ENCODE results near the gene NMRK2. TPM values are rescaled to one million over a fixed set of nuclear protein-coding genes. Genes with fewer than 3 reads are reported as not detected.

The NMRK2 gene
- total RNA-seq, 4 donors from 2014 or later: 0.69 to 8.6 (median 7.3) TPM; not detected in 1

- no peak for ATAC-seq
- peak overlapping the region in 3 of 4 donors; percentile 93 to 96 (median 94) for H3K27ac ChIP-seq
- TF ChIP-seq EP300 (IDR thresholded peaks at IDR 0.05): no peak
- TF ChIP-seq, protein P1, sequence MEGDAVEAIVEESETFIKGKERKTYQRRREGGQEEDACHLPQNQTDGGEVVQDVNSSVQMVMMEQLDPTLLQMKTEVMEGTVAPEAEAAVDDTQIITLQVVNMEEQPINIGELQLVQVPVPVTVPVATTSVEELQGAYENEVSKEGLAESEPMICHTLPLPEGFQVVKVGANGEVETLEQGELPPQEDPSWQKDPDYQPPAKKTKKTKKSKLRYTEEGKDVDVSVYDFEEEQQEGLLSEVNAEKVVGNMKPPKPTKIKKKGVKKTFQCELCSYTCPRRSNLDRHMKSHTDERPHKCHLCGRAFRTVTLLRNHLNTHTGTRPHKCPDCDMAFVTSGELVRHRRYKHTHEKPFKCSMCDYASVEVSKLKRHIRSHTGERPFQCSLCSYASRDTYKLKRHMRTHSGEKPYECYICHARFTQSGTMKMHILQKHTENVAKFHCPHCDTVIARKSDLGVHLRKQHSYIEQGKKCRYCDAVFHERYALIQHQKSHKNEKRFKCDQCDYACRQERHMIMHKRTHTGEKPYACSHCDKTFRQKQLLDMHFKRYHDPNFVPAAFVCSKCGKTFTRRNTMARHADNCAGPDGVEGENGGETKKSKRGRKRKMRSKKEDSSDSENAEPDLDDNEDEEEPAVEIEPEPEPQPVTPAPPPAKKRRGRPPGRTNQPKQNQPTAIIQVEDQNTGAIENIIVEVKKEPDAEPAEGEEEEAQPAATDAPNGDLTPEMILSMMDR (IDR thresholded peaks at IDR 0.05): no peak
- no peak for TF ChIP-seq POLR2A (IDR thresholded peaks at IDR 0.05)
- no peak for TF ChIP-seq POLR2AphosphoS5 (IDR thresholded peaks at IDR 0.05)
- peaks cover 4 to 71% of the 10 kb centered on the region in 2 donors for H3K36me3 ChIP-seq
- H3K4me3 ChIP-seq: no peak overlapping the region
- peaks cover 6 to 74% (median 27%) of the 10 kb centered on the region in 3 donors for H3K4me1 ChIP-seq
- H3K9me3 ChIP-seq: no peaks in the 10 kb centered on the region
- no peaks in the 10 kb centered on the region for H3K27me3 ChIP-seq
- 75% methylated on average over 11 of the region's 39 CpGs; no CpG with 5 or more reads in 1 of the 2 donors for WGBS, 2 donors (ENCODE audit: low coverage in 1 of 2)
Observed at GRCh38 chr19:3981736-3982681, 49.1 kb downstream of the NMRK2 start.

- ATAC-seq: no peak
- H3K4me3 ChIP-seq: peak overlapping the region in 1 of 2 donors; percentile 94
- no peaks in the 10 kb centered on the region for H3K9me3 ChIP-seq
- H3K4me1 ChIP-seq: peaks cover 6 to 76% (median 34%) of the 10 kb centered on the region in 3 donors
- TF ChIP-seq, protein P1 (IDR thresholded peaks at IDR 0.05): no peak
- TF ChIP-seq POLR2AphosphoS5 (IDR thresholded peaks at IDR 0.05) (no peak), EP300 (IDR thresholded peaks at IDR 0.05) (no peak)
- WGBS, 2 donors (ENCODE audit: low coverage in 1 of 2): 40% methylated on average over 2 of the region's 40 CpGs; no CpG with 5 or more reads in 1 of the 2 donors
- peak overlapping the region in 3 of 4 donors; percentile 93 to 96 (median 94) for H3K27ac ChIP-seq
- peaks cover 4 to 62% of the 10 kb centered on the region in 2 donors for H3K36me3 ChIP-seq
- H3K27me3 ChIP-seq: no peaks in the 10 kb centered on the region
Observed at GRCh38 chr19:3982701-3983541, 50.1 kb downstream of the NMRK2 start.

- ATAC-seq: no peak
- Histone ChIP-seq H3K9me3 (no peaks in the 10 kb centered on the region), H3K27me3 (no peaks in the 10 kb centered on the region), H3K27ac (peak overlapping the region in 3 of 4 donors; percentile 93 to 96 (median 94)), H3K36me3 (peaks cover 4 to 56% of the 10 kb centered on the region in 2 donors), H3K4me3 (peak overlapping the region in 1 of 2 donors; percentile 94), H3K4me1 (peaks cover 6 to 82% (median 34%) of the 10 kb centered on the region in 3 donors)
- WGBS, 2 donors (ENCODE audit: low coverage in 1 of 2): 14 to 71% methylated on average over 2 to 5 of the region's 7 CpGs
- TF ChIP-seq, protein P1 (IDR thresholded peaks at IDR 0.05): no peak
- TF ChIP-seq POLR2A (IDR thresholded peaks at IDR 0.05) (no peak), EP300 (IDR thresholded peaks at IDR 0.05) (no peak), POLR2AphosphoS5 (IDR thresholded peaks at IDR 0.05) (no peak)
Observed at GRCh38 chr19:3983542-3983914, 50.7 kb downstream of the NMRK2 start.

DNA sequence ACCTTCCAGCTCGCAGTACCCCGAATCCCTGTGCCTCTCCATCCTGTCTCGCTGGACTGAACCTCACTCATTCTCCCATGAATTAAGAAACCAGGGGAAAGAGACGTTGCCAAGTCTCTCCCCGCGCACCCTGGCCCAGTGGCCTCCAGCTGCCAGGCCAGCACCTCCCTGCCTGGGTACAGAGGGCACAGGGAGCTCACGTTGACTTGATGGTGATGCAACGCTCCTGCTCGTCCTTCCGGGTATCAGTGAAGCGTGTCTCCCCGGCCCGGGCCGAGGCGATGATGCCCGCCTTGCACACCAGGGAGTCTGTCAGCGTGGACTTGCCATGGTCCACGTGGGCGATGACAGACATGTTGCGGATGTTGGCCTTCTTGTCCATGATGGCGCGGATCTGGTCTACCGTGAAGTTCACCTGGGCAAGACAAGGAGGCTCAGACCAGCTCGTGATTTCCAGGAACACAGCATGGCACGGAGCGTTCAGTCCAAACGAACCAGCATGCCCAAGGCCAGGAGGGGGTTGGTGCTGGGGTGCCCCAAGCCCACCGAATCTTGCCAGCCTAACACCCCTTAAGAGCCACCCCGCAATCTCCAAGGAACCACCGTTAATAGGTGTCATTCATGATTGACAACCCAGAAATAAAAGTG lies 51.2 kb downstream of the NMRK2 start:
- Histone ChIP-seq H3K36me3 (peaks cover 4 to 50% of the 10 kb centered on the region in 2 donors), H3K27ac (peak overlapping the region; percentile 91 to 96 (median 94))
- no peak for ATAC-seq

More for the DNA sequence above, 51.2 kb downstream of the NMRK2 start:
- Histone ChIP-seq H3K4me1 (peaks cover 6 to 82% (median 34%) of the 10 kb centered on the region in 3 donors), H3K27me3 (no peaks in the 10 kb centered on the region), H3K4me3 (peak overlapping the region; percentile 80 to 94), H3K9me3 (no peaks in the 10 kb centered on the region)
- 0 to 56% methylated on average over 1 to 6 of the region's 30 CpGs for WGBS, 2 donors (ENCODE audit: low coverage in 1 of 2)
- TF ChIP-seq POLR2A (IDR thresholded peaks at IDR 0.05): peak in 1 of 2 donors; percentile 13
- TF ChIP-seq, protein P1 (IDR thresholded peaks at IDR 0.05): no peak
- TF ChIP-seq POLR2AphosphoS5 (IDR thresholded peaks at IDR 0.05): peak; percentile 32

Data from gastroesophageal sphincter (tissue), 4 donors.